K562 (cell line): ENCODE results near the gene RPH3AL. TPM values are rescaled to one million over a fixed set of nuclear protein-coding genes. Genes with fewer than 3 reads are reported as not detected.

Experiments used
- ATAC-seq: fragments of 200-7000 bp; cut with Tn5 transposase; 3 replicates; pipeline ENCODE4 v1.9.1; 2020; ENCODE audit warnings: moderate library complexity
- BruUV-seq: library from RNA; stranded (reverse); fragments of 400-500 nt; replicated peaks from 2 replicates; lab custom pipeline; 2021; lab: Mats Ljungman, UMichigan
- CTCF ChIA-PET: fragments of 300-600 bp; formaldehyde crosslinking; extraction: SDS; loops from one replicate; lab custom pipeline; 2021; ENCODE audit warnings: low intra/inter-chr PET ratio; lab: Yijun Ruan, JAX
- POLR2A ChIA-PET: fragments of 300-600, 350-650 bp; sonication (Branson Sonifier 250); formaldehyde crosslinking; extraction: SDS; loops from one replicate; lab custom pipeline; 2021; ENCODE audit warnings: antibody characterized with exemption, inconsistent platforms; lab: Yijun Ruan, JAX
- DNase-seq, 4 experiments: peaks; one replicate each; pipeline versions ENCODE4 v3.0.0 to v3.0.0-alpha.2; 2011 to 2018; ENCODE audit warnings: low spot score in 3 of 4, mixed read lengths in 3 of 4; ENCODE audit errors: extremely low read depth in 1 of 4
- FAIRE-seq: peaks from 2 replicates; lab custom pipeline; 2011; peaks lifted over from hg19 to GRCh38; lab: Jason Lieb, UNC
- H2AFZ ChIP-seq: 2 replicates; pipeline ENCODE4 v1.6.0; 2011; ENCODE audit warnings: low read depth, low read length, control low read depth, inconsistent platforms
- H3K27ac ChIP-seq: fragments of 200-600 bp; 3 replicates; pipeline ENCODE4 v1.8.0; 2011; ENCODE audit warnings: low read depth, mild to moderate bottlenecking, control low read depth, inconsistent platforms, low read length, moderate library complexity, mixed read lengths; ENCODE audit errors: extremely low read depth
- H3K27me3 ChIP-seq, 2 experiments: fragments of 300-600 bp in 1 of 2; 2 replicates in 1 of 2; 3 replicates in 1 of 2; pipeline versions ENCODE4 v1.6.0 to v1.8.0; 2011; ENCODE audit warnings: inconsistent platforms in 2 of 2, low read length in 2 of 2, mild to moderate bottlenecking in 1 of 2, mixed read lengths in 1 of 2, moderate library complexity in 1 of 2; ENCODE audit not compliant: control insufficient read depth in 2 of 2, insufficient read depth in 2 of 2
- H3K36me3 ChIP-seq: fragments of 300-600 bp; 3 replicates; pipeline ENCODE4 v1.8.0; 2011; ENCODE audit warnings: mild to moderate bottlenecking, low read length, inconsistent platforms; ENCODE audit not compliant: control insufficient read depth, insufficient read depth
- H3K4me1 ChIP-seq, 2 experiments: fragments of 200-600 bp in 1 of 2; replicated peaks in 1 of 2; 2 replicates in 1 of 2; 3 replicates in 1 of 2; pipeline versions ENCODE4 v1.5.1 to v1.8.0; 2011; ENCODE audit warnings: inconsistent platforms in 2 of 2, low read length in 2 of 2, mild to moderate bottlenecking in 1 of 2, mixed read lengths in 1 of 2, moderate library complexity in 1 of 2; ENCODE audit not compliant: control insufficient read depth in 2 of 2, insufficient read depth in 2 of 2
- H3K4me2 ChIP-seq: 2 replicates; pipeline ENCODE4 v1.6.1; 2011; ENCODE audit warnings: low read length, control low read depth, inconsistent platforms, mixed read lengths; ENCODE audit not compliant: insufficient read depth
- H3K4me3 ChIP-seq: fragments of 200-600 bp; sonication (generic), shearing (Covaris generic); 2 replicates; pipeline ENCODE4 v1.5.1; 2016; ENCODE audit warnings: control low read depth, inconsistent platforms
- H3K79me2 ChIP-seq: fragments of 200-600 bp; 3 replicates; pipeline ENCODE4 v1.8.0; 2011; ENCODE audit warnings: low read length, inconsistent platforms; ENCODE audit not compliant: control insufficient read depth, insufficient read depth
- H3K9ac ChIP-seq, 2 experiments: 2 replicates each; pipeline versions ENCODE4 v1.6.0 to v1.6.1; 2011; ENCODE audit warnings: low read depth in 2 of 2, low read length in 2 of 2, control low read depth in 1 of 2, inconsistent platforms in 1 of 2, mild to moderate bottlenecking in 1 of 2, mixed read lengths in 1 of 2; ENCODE audit not compliant: insufficient read depth in 1 of 2
- H3K9me1 ChIP-seq: one replicate; pipeline ENCODE4 v1.6.0; 2011; ENCODE audit warnings: inconsistent platforms, mild to moderate bottlenecking, low read length, moderate library complexity; ENCODE audit not compliant: control insufficient read depth, insufficient read depth
- H3K9me3 ChIP-seq: replicated peaks from 2 replicates; pipeline ENCODE4 v1.5.1; 2011; ENCODE audit warnings: low read depth, low read length, inconsistent platforms; ENCODE audit not compliant: control insufficient read depth, insufficient read depth
- H4K20me1 ChIP-seq: replicated peaks from 2 replicates; pipeline ENCODE4 v1.6.1; 2011; ENCODE audit warnings: low read length, inconsistent platforms, mixed read lengths; ENCODE audit not compliant: control insufficient read depth, insufficient read depth
- CBX8 ChIP-seq: fragments of 200-600 bp; sonication (generic); IDR thresholded peaks from 2 replicates; pipeline ENCODE4 v1.6.1; 2012; ENCODE audit warnings: borderline replicate concordance, mixed run types, low read depth, mild to moderate bottlenecking, moderate library complexity, mixed read lengths, low read length, control low read depth, inconsistent platforms; ENCODE audit not compliant: poor library complexity, severe bottlenecking; ENCODE audit errors: extremely low read depth
- EGR1 ChIP-seq: fragments of 450-650 bp; conservative IDR thresholded peaks from 2 replicates; pipeline ENCODE4 v1.6.1; 2017; ENCODE audit warnings: mild to moderate bottlenecking
- GTF2A2 ChIP-seq: IDR thresholded peaks from 2 replicates; pipeline ENCODE4 v1.6.1; 2016; ENCODE audit warnings: mild to moderate bottlenecking, missing genetic modification characterization, missing compliant biosample characterization
- HDAC8 ChIP-seq: fragments of 450-650 bp; IDR thresholded peaks from 2 replicates; pipeline ENCODE4 v1.6.1; 2016; ENCODE audit warnings: mild to moderate bottlenecking, missing genetic modification characterization, moderate library complexity, missing compliant biosample characterization
- MAZ ChIP-seq, 2 experiments: fragments of 450-650 bp in 1 of 2; sonication (generic) in 1 of 2; formaldehyde crosslinking; IDR thresholded peaks in 1 of 2; conservative IDR thresholded peaks in 1 of 2; 2 replicates each; pipeline versions ENCODE4 v1.4.0 to v1.5.0; 2020; ENCODE audit warnings: mild to moderate bottlenecking in 1 of 2, missing genetic modification reagents in 1 of 2
- PHTF2 ChIP-seq: fragments of 250-450 bp; sonication (Bioruptor Pico); IDR thresholded peaks from 2 replicates; pipeline ENCODE4 v1.5.0; 2021; ENCODE audit warnings: mild to moderate bottlenecking
- RFX7 ChIP-seq: fragments of 250-450 bp; sonication (Bioruptor Pico); IDR thresholded peaks from 2 replicates; pipeline ENCODE4 v1.5.1; 2021; ENCODE audit warnings: mild to moderate bottlenecking
- RNF219 ChIP-seq: fragments of 250-450 bp; sonication (Bioruptor Pico); IDR thresholded peaks from 2 replicates; pipeline ENCODE4 v1.5.0; 2022; ENCODE audit warnings: mild to moderate bottlenecking
- SAFB2 ChIP-seq: fragments of 200-400 bp; formaldehyde crosslinking; IDR thresholded peaks from 2 replicates; pipeline ENCODE4 v1.6.1; 2018; ENCODE audit warnings: borderline replicate concordance, low read length, low read depth, moderate library complexity; ENCODE audit not compliant: severe bottlenecking
- ZBTB34 ChIP-seq: fragments of 250-450 bp; sonication (Bioruptor Pico); IDR thresholded peaks from 2 replicates; pipeline ENCODE4 v1.8.0; 2021; ENCODE audit warnings: mild to moderate bottlenecking, moderate library complexity
- ZBTB49 ChIP-seq: sonication (generic); formaldehyde crosslinking; IDR thresholded peaks from 2 replicates; pipeline ENCODE4 v1.8.0; 2022; ENCODE audit warnings: missing genetic modification reagents, mild to moderate bottlenecking, borderline replicate concordance
- ZNF232 ChIP-seq: sonication (generic); formaldehyde crosslinking; IDR thresholded peaks from 2 replicates; pipeline ENCODE4 v1.8.0; 2022; ENCODE audit warnings: mild to moderate bottlenecking, missing genetic modification reagents
- ZNF589 ChIP-seq: fragments of 200-800 bp; sonication (Bioruptor generic); IDR thresholded peaks from 2 replicates; pipeline ENCODE4 v1.6.1; 2016; ENCODE audit warnings: low read depth, missing genetic modification characterization, missing compliant biosample characterization
- ZNF77 ChIP-seq: fragments of 250-450 bp; sonication (Bioruptor Pico); IDR thresholded peaks from 2 replicates; pipeline ENCODE4 v1.5.0; 2020
- WGBS: fragments of 100-300 bp; shearing (Covaris generic); methylation state at CpG from one replicate; pipeline ENCODE4 v1.1.6; 2016; ENCODE audit warnings: low coverage, mixed read lengths; ENCODE audit not compliant: insufficient coverage; ENCODE audit errors: missing lambda C conversion rate; 5-methylcytosine and 5-hydroxymethylcytosine counted together
- in situ Hi-C: fragments of 300-500 bp; cut with MboI; formaldehyde crosslinking; loops from 4 replicates; pipeline ENCODE4 v1.15.0; 2018; ENCODE audit warnings: inconsistent platforms, mixed read lengths
- intact Hi-C: fragments of 100-400 bp; cut with micrococcal nuclease; formaldehyde crosslinking; loops from 2 replicates; pipeline ENCODE4 v1.14.2; 2022
- polyA plus RNA-seq, 8 experiments: library from polyadenylated mRNA; depleted of rRNA in 4 of 8; stranded (reverse) in 5 of 8; unstranded in 3 of 8; fragments of >200 nt; fragmentation: Nextera tagmentation in 2 of 8; fragmentation: Illumina TruSeq in 1 of 8; extraction: Ambion mirVana in 2 of 8; extraction: Trizol in 1 of 8; gene quantifications; 2 replicates each; pipeline versions ENCODE4 v1.2.1 to v1.2.3, GENCODE V29; 2011 to 2014; ENCODE audit warnings: inconsistent platforms in 1 of 8, missing spikeins in 1 of 8
- total RNA-seq, 7 experiments: library from RNA; depleted of rRNA in 6 of 7; stranded (reverse); fragments of >200 nt in 6 of 7; fragmentation: Illumina TruSeq in 2 of 7; extraction: Trizol in 2 of 7; gene quantifications; 2 replicates each; pipeline versions ENCODE4 v1.2.1 to v1.2.3, GENCODE V29; 2011 to 2021; ENCODE audit warnings: low replicate concordance in 1 of 7

RPH3AL gene
- total and polyA plus RNA-seq, 9 of the 15 experiments (the other 6 are each of a cell fraction or from before 2014, with no cell fraction given), result 0.18 to 1.7 (median 0.39) TPM

- DNase-seq (no peak), ATAC-seq (no peak), FAIRE-seq (no peak)
- Histone ChIP-seq H4K20me1 (no peaks in the 10 kb centered on the region), H3K4me1 (peaks cover 0 to 5% of the 10 kb centered on the region in 2 experiments; a peak in 2 of 5 replicates), H3K27ac (no peak overlapping the region), H3K4me2 (no peak overlapping the region), H3K9me3 (no peaks in the 10 kb centered on the region), H3K27me3 (peaks cover 0 to 5% of the 10 kb centered on the region in 2 experiments; a peak in 1 of 5 replicates), H2AFZ (no peak overlapping the region), H3K4me3 (no peak overlapping the region), H3K9me1 (no peaks in the 10 kb centered on the region), H3K36me3 (no peaks in the 10 kb centered on the region), H3K9ac (no peak overlapping the region), H3K79me2 (no peaks in the 10 kb centered on the region)
- BruUV-seq, result no TSS peak
- CTCF ChIA-PET, result no interaction called here
- intact Hi-C loops, result no loop called here
- POLR2A ChIA-PET, result no interaction called here
- WGBS, result 0% methylated on average over 8 of the region's 8 CpGs
- in situ Hi-C loops, result no loop called here
- TF ChIP-seq MAZ (CRISPR knock-in tag; conservative IDR thresholded peaks at IDR 0.05 in 1 of 2, IDR thresholded peaks at IDR 0.05 in 1 of 2), result no peak
- TF ChIP-seq HDAC8 (tag), result no peak
- TF ChIP-seq RNF219 (CRISPR knock-in tag), result no peak
- TF ChIP-seq ZNF232, result no peak
- no peak for TF ChIP-seq ZBTB49 (CRISPR knock-in tag)
- no peak for TF ChIP-seq EGR1
- no peak for TF ChIP-seq CBX8
- no peak for TF ChIP-seq RFX7 (CRISPR knock-in tag)
- TF ChIP-seq ZBTB34 (CRISPR knock-in tag), result no peak
- TF ChIP-seq ZNF589, result no peak
- TF ChIP-seq SAFB2, result no peak
- TF ChIP-seq ZNF77 (CRISPR knock-in tag), result no peak
- TF ChIP-seq PHTF2 (CRISPR knock-in tag), result no peak
- TF ChIP-seq GTF2A2 (tag), result no peak
These were observed 134.0 kb downstream of the RPH3AL start for GRCh38 chr17:218432-219110.
